ENCODE measurements around the gene C3orf20.
"Not testable (repeated sequence)": the region's sequence is repeated elsewhere in the genome, so short reads cannot be mapped to it uniquely, and the experiment has no call there.

Gene C3orf20

DNA sequence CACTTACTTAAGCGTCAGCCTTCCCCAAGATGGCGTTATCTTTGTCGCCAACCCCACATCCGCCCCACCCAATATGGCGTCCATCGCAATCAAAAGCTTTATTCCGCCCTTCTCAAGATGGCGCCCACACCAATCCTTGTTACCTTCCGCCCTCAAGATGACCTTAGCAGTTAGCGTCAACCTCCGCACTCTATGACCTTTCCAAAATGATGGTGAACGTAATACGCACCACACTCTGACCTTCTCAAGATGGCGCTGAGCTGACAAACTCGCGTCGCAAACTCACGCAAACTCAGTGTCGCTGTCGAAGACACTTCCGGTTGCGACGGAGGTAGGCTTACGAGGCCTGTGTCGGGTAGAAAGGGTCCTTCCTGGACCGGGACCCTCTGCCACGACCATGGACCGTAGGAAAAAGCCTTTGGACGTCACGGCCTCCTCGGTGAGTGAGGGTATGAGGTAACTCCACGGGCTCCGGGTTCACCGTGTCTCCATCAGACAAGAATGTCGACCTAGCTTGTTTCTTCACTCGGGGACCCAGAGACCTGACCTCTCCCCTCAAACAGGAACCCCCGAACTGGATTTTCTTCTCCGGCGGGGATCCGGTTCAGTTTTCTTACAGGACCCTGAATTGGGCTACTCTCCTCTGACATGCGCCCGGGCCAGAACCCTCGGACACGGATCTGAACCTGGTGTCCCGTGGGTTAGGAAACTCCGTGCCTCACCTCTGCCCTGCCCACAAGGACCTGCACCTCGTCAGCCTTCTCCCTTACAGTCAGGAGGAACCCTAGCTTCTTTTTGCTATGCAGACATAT is 23.3 kb upstream of the C3orf20 start, which contains the start of gene CCDC174:
TSS of gene CCDC174 (plus strand) at position 323 of the 812 bp plus-strand sequence. CDS start at position 398, 75 bp downstream.
- DNase-seq = peak; percentile 99

- DNase-seq = not testable (repeated sequence)
Observed at GRCh38 chr3:14652360-14652907, 22.5 kb upstream of the C3orf20 start.

DNA sequence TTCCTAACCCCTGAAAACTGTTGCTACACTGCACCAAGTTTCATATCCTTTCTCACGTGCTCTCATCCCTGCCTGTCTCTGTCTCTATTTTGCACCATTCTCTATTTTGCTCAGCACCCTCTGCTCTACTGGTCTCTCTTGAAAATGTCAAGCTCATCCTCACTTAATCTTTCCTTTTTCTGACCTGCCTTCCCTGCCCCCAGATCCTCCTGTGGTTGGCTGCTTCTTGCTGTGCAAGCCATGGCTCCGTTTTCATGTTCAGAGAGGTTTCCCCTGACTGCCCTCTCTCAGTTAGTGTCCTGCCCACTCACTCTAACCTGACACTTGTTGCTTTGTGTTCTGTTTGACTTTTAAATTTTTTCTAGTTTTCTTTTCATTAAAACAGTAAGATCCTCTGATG is 17.4 kb upstream of the C3orf20 start:
- DNase-seq = no peak

DNA sequence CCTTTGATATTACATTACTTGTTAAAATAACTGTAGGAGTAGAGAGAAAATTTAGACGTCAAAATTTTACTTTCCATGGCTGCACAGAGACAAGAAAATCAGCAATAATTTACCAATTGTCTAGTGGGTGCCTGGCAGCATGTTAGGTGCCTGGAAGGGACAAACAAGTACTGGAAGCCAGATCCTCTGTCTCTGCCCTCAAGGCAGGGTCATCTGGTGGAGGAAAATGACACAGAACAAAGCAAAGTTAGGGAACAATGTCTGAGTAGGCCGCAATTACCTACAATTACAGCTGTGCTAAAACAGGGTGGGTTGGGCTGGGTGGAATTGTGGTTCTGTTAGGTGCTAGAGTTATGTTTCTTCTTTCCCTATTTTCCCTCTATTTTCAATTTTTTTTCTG is 16.0 kb upstream of the C3orf20 start:
- DNase-seq = no peak

DNA sequence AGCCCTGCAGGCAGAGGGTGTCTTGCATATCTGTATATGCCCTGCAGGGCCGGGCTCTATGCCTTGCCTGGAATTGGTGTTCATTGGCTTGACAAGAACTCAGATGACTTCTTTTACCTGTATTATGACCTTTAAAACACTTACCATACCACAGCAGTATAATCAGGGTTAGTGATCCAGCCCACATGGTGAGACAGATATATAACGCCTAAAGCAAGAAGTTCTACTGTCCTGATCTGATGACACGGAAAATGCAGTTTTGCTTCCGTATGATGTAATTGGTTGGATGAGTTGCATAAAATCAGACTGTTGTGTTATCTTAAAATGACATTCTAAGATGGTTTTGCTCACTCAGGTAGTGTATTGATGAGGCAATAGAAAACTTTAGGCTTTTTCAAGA is 14.0 kb upstream of the C3orf20 start:
- DNase-seq = no peak

DNA sequence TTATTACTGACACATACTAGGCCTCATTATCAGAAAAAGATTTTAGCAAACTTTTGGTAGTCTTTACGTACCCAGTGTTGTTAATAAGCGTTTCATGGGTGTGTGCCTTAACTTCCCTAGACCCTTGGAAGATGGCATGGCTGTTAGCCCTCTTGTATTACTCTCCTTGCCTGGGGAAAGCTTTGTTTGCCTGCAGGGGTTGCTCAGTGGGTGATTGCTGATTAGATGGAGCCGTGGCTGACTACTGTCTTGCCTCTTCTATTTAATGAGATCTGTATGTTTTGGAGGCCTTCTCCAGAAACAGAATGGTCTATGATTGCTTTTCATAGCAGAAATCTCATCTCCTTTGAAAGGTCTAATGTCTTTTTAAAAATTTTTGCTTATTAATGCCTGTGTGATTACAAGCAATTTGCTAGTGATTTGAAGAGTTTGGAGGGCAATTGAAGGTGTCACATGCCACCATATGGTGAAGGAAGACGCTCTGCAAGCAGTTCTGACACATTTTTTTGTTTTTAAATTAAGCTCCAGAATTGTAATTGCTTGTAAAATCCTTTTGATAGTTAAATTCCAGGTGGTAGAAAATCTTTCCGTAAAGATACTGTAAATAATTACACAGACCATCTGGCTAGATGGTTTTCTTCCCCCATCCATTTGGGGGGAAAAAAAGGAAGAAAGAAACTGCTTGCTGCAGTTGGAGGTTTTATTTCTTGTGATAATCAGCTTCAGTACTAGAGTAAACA is 11.4 kb upstream of the C3orf20 start:
- DNase-seq = no peak

GRCh38 chr3:14664170-14664569 is 10.8 kb upstream of the C3orf20 start:
- DNase-seq = no peak

GRCh38 chr3:14672588-14672987 is 2.4 kb upstream of the C3orf20 start:
- no peak for DNase-seq

DNA sequence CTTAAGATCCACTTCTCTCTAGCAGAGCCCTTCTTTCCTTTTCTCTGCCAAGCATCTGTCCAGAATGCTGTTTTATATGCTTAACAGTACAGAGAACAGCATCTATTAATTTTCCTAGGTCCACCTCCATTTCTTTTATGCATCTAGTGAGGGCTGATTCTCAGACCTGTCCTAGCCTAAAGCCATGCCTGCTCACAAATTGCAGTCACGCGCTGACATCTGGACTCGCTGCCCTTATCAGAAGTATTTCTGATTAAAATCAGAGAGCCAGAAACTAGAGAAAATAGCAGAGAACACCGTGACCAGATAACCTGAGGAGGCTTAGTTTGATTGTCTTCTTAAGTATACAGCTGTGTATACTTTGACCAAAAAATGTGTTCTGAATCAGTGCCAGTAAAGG is 1.9 kb downstream of the C3orf20 start:
- no peak for DNase-seq

DNA sequence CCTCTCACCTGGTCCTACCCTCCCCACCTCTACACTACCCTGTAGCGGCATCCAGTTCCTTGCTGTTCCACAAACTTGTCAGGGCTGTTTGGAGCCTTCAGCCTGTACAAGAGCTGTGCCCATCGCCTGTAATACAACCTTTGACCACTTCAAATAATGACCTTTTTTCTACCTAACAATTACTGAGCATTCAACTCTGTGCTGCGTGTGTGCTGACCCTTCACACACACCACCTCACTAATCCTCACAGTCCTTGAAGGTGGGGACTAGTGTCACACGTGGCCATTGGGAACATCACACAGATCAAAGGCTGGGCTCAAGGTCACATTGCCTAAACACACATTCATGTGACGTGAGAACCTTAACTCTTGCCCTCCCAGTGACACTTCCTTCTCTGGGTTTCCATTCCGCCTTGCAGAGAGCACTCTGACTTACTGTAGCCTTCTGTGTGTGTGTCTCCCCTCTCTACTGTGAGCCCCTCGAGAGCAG is 3.1 kb downstream of the C3orf20 start:
- DNase-seq = no peak

DNA sequence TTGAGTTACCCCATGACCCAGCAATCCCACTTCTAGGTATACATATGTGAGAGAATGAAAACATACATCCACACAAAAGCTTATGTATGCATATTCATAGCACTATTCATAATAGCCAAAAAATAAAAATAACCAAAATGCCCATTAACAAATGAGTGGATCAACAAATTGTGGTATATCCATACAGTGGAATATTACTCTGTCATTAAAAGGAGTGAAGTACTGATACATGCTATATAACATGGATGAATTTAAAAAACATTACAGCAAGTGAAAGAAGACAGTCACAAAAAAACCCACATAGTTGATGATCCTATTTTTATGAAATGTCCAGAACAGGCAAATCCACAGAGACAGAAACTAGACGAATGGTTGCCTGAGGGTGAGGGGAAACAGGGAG is 5.2 kb downstream of the C3orf20 start:
- no peak for DNase-seq

DNA sequence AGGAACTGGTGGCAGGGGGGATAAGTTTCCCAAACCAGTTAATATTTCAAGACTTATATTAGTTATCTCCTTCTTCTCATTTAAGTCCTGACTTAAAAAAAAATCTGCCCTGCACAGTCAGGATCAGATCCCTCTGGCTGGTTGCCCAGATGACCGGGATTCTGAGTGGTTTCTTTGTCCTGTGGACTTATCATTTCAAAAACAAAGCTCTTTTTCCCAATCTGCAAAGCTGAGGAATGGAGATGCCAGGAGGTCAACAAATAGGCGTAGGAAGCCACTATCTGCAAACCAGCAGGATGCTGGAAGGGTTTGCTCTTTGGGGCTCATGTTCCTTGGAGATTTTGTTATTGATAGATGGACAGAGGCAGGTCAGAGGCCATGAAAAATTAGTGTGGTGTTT is 5.8 kb downstream of the C3orf20 start:
- no peak for DNase-seq

- no peak for DNase-seq
Observed at GRCh38 chr3:14684447-14684846, 9.5 kb downstream of the C3orf20 start.

GRCh38 chr3:14685179-14685578 is 10.2 kb downstream of the C3orf20 start:
- DNase-seq = no peak

DNA sequence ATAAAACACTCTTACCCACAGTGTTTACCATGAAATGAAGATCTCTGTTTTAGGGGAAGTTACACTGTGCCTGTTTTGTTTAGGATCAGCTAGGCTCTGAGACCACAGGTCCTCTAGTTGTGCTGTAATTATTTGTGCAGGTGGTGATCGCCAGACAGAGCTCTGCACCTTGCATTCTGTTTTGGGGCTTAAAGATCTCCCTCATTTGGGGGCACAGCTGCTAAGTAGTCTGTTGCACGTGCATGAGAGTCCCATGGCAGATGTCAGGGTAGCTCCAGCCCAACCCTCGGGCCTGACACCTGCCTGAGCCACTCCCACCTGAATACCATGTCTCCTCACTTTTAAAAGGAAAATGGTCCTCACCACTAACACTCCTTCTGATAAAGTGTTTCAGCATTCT is 12.4 kb downstream of the C3orf20 start:
- DNase-seq = no peak

- DNase-seq = no peak
Observed at GRCh38 chr3:14688525-14688924, 13.6 kb downstream of the C3orf20 start.

- DNase-seq = no peak
Observed at GRCh38 chr3:14689247-14689980, 14.5 kb downstream of the C3orf20 start.

DNA sequence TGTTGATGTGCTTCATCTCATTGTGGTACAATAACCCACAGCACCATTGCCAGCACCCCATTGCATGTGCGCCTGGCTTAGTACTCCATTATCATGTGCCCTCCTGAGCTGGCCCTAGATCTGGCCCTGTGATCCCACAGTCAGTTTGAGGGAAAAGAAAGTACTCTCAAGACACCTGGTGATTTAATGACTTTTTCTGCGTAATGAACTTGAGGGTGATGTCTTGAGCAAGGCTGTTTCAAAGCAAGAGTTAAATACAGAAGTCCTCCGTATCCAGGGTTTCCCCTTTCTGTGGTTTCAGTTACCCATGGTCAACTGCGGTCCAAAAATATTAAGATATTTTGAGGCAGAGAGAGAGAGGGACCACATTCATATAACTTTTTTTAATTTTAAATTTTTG is 16.3 kb downstream of the C3orf20 start:
- DNase-seq = no peak

DNA sequence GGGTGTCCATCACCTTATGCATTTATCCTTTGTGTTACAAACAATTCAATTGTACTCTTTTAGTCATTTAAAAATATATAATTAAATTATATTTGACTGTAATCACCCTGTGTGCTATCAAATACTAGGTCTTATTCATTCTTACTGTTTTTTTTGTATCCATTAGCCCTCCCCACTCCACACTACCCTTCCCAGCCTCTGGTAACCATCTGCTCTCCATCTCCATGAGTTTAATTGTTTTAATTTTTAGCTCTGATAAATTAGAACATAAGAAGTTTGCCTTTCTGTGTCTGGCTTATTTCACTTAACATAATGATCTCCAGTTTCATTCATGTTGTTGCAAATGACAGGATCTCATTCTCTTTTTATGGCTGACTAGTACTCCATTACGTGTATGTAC is 16.8 kb downstream of the C3orf20 start:
- no peak for DNase-seq

- DNase-seq = no peak
Observed at GRCh38 chr3:14698601-14699244, 23.8 kb downstream of the C3orf20 start.

DNA sequence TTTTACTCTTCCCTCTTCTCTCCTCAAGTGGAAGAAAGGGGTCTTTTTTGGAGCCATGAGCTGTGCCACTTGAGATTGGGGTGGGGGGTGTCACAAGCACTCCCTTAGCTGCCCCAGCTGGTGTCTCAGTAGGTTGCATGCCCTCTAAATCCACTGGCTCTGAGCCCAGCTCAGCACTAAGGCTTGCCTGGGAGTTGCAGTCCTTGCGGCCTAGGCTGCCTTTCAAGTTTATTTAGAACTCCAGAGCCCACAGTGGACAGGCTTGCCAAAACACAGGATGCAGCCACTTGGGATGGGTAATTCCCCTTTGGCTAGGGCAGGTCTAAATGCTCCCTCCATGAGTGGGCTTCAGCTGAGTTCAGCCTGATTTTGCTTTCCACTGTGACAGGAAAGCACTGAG is 24.7 kb downstream of the C3orf20 start:
- DNase-seq = no peak

GRCh38 chr3:14700891-14701290 is 25.9 kb downstream of the C3orf20 start:
- no peak for DNase-seq

DNA sequence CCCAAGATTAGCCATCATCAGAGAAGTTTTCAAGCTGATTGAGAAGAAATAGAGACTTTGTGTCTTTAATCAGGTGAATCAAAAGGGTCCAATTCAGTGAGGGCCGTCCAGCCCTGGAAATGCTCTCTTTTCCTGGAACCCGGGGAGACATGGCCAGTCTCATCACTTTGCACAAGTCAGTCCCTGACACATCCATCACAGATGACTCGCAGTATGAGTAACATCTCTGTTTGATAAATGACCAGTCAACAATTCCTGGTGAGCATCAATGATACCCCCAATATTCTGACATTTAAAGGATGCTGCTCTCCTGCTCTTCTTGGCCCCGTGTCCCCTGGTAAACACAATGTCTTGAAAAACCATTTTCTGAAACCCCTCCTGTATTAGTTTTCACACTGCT is 26.7 kb downstream of the C3orf20 start:
- no peak for DNase-seq
